Measurements from ENCODE around the gene FBXO15. TPM values are rescaled to one million over a fixed set of nuclear protein-coding genes. Genes with fewer than 3 reads are reported as not detected.

FBXO15 gene
- total RNA-seq, 2 experiments from 2014 or later = 1.4 to 1.6 TPM

DNA sequence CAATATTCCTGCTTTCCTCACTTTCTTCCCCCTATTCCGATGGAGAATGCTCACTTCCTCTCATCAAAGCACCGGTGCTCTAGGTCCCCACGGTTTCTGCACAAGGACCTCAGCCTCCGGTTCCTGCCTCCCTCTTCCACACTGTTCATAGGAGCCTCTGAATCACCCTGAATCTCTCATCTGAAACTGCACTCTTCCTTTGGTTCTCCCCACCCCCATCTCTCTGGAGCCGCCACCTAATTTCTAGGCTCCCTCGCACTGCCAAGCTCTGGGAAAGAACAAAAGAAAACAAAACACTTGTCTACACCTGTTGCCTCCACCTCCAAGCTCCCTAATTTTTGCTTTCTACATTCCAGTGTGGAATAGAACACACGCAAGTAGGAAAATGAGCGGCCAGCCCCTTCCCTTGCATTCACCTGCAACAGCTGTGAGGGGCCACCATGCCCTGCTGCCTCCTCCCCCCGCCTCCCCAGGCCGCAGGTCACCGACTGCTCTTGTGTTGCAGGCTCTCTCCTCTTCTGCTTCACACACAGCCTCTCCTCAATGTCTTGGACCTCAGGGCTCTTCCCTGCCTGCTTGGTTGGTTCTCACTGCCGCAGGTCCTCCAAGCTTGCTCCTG is 9.6 kb downstream of the FBXO15 start:
- no peak overlapping the region for H3K4me3 Mint-ChIP-seq
- H3K36me3 Mint-ChIP-seq (ENCODE audit: low read depth) = no peaks in the 10 kb centered on the region
- peaks cover 39% of the 10 kb centered on the region for H3K4me1 Mint-ChIP-seq
- H3K9me3 Mint-ChIP-seq (ENCODE audit: low read depth) = no peaks in the 10 kb centered on the region
- H3K27ac Mint-ChIP-seq = peak overlapping the region; percentile 52
- ChIA-PET POLR2A (interaction anchor here (1.2 to 1.6 kb wide), 2 partner anchors 11 to 152 kb away, joined by 3 to 6 read pairs; no protein-coding TSS in a partner anchor), CTCF (interaction anchor here (0.7 kb wide), 1 partner anchor 55 kb away, joined by 3 read pairs; no protein-coding TSS in a partner anchor)
- H3K27me3 Mint-ChIP-seq = peaks cover 10% of the 10 kb centered on the region
- ATAC-seq = no peak
- no peak for DNase-seq
- intact Hi-C loops (cut with DNase I, micrococcal nuclease) = loop anchor here in 1 of 2 experiments (5.0 kb wide), 1 partner anchor 96 kb away; no protein-coding TSS in a partner anchor

DNA sequence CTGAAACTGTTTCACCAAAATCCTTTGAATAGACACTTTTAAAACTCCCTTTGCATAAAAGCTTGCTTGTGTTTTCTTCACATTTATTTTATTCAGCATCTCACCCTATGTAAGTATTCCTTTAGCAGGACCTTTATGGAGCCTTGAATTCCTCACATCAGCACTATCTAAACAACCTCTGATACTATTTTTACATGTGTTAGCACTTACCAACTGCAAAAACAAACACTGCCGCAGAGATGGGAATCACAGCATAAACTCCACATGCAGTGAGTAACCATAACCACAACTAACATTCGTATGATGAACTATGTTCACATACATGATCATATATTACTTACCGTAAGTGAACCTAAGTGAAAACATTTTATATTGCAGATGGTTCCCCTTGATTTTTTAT is 15.4 kb downstream of the FBXO15 start:
- ChIA-PET POLR2A (no interaction called here), CTCF (no interaction called here)
- no peak for DNase-seq
- Mint-ChIP-seq H3K36me3 (ENCODE audit: low read depth) (no peaks in the 10 kb centered on the region), H3K27me3 (peaks cover 2% of the 10 kb centered on the region), H3K9me3 (ENCODE audit: low read depth) (no peaks in the 10 kb centered on the region), H3K27ac (no peak overlapping the region), H3K4me1 (peaks cover 2% of the 10 kb centered on the region), H3K4me3 (no peak overlapping the region)
- no peak for ATAC-seq
- intact Hi-C loops (cut with DNase I, micrococcal nuclease) = no loop called here

DNA sequence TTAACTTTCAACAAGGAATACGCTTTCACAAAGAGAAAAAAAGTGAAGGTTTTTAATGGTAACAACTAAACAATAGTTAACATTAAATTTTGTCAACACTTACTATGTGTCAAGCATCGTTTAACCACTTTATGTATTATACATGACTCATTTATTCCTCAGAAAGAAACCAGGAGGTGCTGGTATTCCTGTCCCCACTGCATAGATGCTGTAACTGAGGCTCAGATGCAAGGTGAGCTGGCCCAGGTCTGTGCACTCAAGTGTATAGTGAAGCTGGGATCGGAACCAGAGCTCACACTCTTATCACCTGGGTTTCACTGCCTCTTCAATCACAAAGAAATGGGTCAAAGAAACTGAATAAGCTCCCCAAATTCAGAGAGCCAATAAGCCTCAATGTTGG is 16.5 kb downstream of the FBXO15 start:
- Mint-ChIP-seq H3K4me3 (no peak overlapping the region), H3K27ac (no peak overlapping the region), H3K4me1 (peaks cover 2% of the 10 kb centered on the region), H3K27me3 (no peaks in the 10 kb centered on the region), H3K9me3 (ENCODE audit: low read depth) (no peaks in the 10 kb centered on the region), H3K36me3 (ENCODE audit: low read depth) (no peaks in the 10 kb centered on the region)
- intact Hi-C loops (cut with DNase I, micrococcal nuclease) = no loop called here
- CTCF ChIA-PET = interaction anchor here (1.1 kb wide), 1 partner anchor 9 kb away, joined by 3 read pairs; no protein-coding TSS in a partner anchor
- no peak for DNase-seq
- POLR2A ChIA-PET = no interaction called here
- peak; percentile 60 for ATAC-seq

DNA sequence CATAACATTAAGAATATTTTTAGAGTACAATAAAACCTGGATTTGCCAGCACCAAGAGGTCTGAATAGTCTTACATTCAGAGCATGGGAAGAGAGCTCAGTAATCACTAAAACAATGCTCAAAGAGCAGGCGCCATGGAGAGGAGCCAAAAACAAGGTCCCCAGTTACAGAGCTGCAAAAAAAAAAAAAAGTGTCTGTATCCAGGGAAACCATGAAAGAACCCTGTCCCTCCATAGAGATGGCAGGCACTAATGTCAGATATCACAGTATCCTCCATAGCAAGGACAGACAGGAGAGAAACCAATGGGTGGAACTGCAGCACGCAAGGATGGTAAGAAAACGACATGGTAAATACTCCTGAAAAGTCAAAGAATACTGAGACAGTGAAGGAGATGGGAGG is 19.5 kb downstream of the FBXO15 start:
- DNase-seq (no peak), ATAC-seq (no peak)
- Mint-ChIP-seq H3K27me3 (no peaks in the 10 kb centered on the region), H3K9me3 (ENCODE audit: low read depth) (no peaks in the 10 kb centered on the region), H3K4me1 (peaks cover 2% of the 10 kb centered on the region), H3K4me3 (no peak overlapping the region), H3K36me3 (ENCODE audit: low read depth) (no peaks in the 10 kb centered on the region), H3K27ac (no peak overlapping the region)
- intact Hi-C loops (cut with DNase I, micrococcal nuclease) = no loop called here
- CTCF ChIA-PET = interaction anchor here (1.5 kb wide), 1 partner anchor 46 kb away, joined by 3 read pairs; no protein-coding TSS in a partner anchor
- POLR2A ChIA-PET = no interaction called here

DNA sequence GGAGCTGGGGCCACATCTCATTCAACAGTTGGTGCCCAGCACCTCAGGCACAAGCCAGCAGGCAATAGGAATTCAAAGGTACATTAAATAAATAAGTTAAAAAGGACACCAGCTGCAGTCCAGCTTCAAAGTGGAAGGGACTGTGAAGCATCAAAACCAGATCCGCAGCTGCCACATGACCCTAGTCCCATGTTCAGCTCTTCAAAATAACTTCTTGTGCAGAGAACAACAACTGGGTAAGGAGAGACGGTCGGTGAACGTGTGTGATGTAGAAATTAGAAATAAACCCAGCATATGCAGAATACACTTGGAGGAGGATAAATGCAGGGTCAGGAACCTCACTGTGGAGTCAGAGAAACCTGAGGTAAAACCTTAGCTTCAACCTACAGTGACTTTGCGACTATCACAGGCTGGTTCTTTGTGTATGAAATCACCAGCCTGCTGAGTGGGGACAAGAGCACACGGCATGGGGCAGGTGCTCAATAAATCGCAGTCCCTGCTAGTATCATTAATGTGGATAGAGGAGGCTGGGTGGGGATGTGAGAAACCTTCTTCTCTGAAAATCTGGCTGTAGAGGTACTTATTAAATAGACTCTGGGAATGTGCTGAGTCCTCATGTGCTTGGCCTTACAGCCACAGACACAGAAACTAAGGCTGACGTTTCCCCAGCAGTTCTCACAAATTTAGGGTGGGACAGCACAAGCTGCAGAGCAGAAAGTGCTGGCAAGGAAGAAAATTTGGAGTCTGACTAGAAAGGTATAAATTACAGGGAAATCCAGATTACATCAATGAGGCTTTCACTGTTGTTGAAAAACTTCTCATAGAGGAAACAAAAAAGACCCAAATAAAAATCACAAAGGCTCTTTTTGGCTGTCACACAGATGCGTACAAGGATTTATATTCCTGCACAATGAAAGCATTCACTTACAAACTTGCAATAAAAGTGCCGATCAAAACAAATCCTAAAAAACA is 20.7 kb downstream of the FBXO15 start:
- ChIA-PET CTCF (interaction anchor here (1.5 kb wide), 1 partner anchor 45 kb away, joined by 3 read pairs; no protein-coding TSS in a partner anchor), POLR2A (no interaction called here)
- Mint-ChIP-seq H3K4me1 (peaks cover 2% of the 10 kb centered on the region), H3K27me3 (no peaks in the 10 kb centered on the region), H3K4me3 (no peak overlapping the region), H3K27ac (no peak overlapping the region), H3K36me3 (ENCODE audit: low read depth) (no peaks in the 10 kb centered on the region), H3K9me3 (ENCODE audit: low read depth) (no peaks in the 10 kb centered on the region)
- intact Hi-C loops (cut with DNase I, micrococcal nuclease) = no loop called here
- DNase-seq (no peak), ATAC-seq (no peak)

DNA sequence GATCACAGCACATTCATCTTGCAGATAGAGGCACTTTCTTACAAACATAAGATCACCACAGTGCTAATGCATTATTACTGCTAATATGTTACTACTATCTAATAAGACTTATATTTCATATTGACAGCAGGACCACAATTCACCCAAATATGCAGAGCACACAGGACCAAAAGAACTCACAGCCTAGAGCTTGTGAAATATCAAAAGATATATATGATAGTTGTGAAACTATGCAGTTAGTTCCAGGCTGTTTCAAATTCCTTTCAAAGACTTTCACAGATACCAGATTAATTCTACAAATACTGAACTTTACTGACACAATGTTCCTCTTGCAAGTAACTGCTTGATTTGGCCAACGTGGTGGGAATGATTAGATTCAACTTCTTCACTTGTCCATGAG is 23.0 kb downstream of the FBXO15 start:
- ChIA-PET POLR2A (no interaction called here), CTCF (no interaction called here)
- Mint-ChIP-seq H3K4me1 (peaks cover 11% of the 10 kb centered on the region), H3K4me3 (no peak overlapping the region), H3K27me3 (no peaks in the 10 kb centered on the region), H3K27ac (no peak overlapping the region), H3K9me3 (ENCODE audit: low read depth) (no peaks in the 10 kb centered on the region), H3K36me3 (ENCODE audit: low read depth) (no peaks in the 10 kb centered on the region)
- ATAC-seq (no peak), DNase-seq (no peak)
- intact Hi-C loops (cut with DNase I, micrococcal nuclease) = no loop called here

DNA sequence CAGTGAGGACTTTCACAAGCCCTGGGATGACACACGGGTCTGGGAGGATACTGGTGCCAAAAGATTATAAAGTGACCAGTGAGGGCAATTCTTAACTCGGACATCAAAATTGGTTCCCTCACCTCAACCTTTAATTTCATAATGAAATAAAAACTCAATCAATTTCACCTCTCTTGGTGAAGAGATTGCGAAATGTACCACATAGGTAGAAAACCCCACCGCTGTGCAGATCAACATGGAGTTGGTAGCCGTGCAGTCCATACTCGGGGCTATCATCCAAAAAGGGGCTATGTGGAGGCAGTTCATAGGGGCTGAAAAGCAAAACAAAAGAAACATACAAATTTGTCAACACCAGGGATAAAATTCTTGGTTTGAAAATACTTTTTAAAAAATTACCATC is 24.4 kb downstream of the FBXO15 start:
- intact Hi-C loops (cut with DNase I, micrococcal nuclease) = no loop called here
- no peaks in the 10 kb centered on the region for H3K27me3 Mint-ChIP-seq
- peaks cover 11% of the 10 kb centered on the region for H3K4me1 Mint-ChIP-seq
- H3K27ac Mint-ChIP-seq = no peak overlapping the region
- H3K36me3 Mint-ChIP-seq (ENCODE audit: low read depth) = no peaks in the 10 kb centered on the region
- H3K4me3 Mint-ChIP-seq = no peak overlapping the region
- ChIA-PET POLR2A (no interaction called here), CTCF (no interaction called here)
- DNase-seq (no peak), ATAC-seq (no peak)
- no peaks in the 10 kb centered on the region for H3K9me3 Mint-ChIP-seq (ENCODE audit: low read depth)

DNA sequence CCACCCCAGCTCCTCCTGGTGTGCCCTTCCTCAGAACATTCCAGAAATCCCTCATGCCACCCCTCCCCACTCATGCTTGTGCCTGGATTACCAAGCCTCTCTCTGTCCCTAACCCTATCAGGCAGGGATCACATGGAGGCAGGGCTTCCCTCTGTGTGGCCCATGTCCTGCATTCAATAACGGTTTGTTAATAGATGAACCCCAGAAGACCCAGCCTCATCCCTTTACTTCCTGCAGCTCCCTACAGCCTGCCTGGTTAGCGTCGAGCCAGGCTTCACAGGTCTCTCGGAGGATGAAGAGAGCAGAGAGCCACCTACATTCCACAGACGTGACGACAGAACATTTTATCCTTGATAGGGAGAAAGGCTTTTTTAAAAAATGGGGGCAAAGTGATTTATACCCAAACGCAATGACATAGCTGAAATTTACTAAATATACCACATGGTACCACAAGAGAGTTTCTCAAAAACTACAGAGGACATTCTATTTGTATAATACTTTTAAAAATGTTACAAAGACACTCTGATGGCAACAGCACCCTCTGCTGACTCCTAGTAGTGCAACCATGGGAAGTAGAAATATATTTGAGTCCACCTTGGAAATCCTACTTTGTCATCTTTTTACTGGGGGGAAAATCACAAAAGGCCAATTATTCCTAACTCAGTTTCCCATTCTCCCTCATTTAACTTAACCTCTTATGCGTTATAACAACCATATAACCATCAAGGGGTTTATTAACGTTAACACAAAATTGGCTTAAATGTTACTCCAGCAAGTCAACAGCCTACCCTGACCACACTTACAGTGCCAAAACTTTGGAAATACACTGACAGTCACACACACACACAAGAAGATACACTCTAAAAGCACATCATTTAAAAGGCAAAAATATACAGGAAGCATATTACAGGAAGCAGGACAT is 30.7 kb downstream of the FBXO15 start:
- CTCF ChIA-PET = interaction anchor here (1.6 kb wide), 2 partner anchors 34 to 241 kb away, joined by 3 to 6 read pairs; no protein-coding TSS in a partner anchor
- ATAC-seq (peak; percentile 70), DNase-seq (peak; percentile 55)
- H3K4me3 Mint-ChIP-seq = no peak overlapping the region
- H3K27ac Mint-ChIP-seq = no peak overlapping the region
- H3K4me1 Mint-ChIP-seq = peaks cover 11% of the 10 kb centered on the region
- intact Hi-C loops (cut with DNase I, micrococcal nuclease) = loop anchor here (1.0 to 5.0 kb wide), 3 partner anchors 35 to 1355 kb away; no protein-coding TSS in a partner anchor
- POLR2A ChIA-PET = no interaction called here
- H3K27me3 Mint-ChIP-seq = no peaks in the 10 kb centered on the region
- peaks cover 4% of the 10 kb centered on the region for H3K9me3 Mint-ChIP-seq (ENCODE audit: low read depth)
- no peaks in the 10 kb centered on the region for H3K36me3 Mint-ChIP-seq (ENCODE audit: low read depth)

DNA sequence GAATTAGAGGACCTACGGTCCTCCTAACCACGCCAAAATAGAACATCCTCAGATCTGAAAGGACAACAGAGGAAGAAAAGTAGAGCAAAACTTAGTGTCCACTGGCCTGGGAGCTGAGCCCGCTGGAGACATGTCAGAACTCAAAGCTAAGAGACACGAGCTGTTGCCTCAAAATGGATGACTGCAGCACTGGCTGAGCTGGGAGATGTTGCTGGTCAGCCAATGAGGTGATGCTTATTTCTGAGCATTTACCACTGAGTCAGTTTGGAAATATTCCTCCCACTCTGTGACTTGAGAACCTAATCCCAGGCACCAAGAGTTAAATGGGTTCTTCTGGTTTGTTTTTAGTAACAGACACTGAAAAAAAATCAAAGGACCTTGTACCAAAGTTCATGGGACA is 32.6 kb downstream of the FBXO15 start:
- no peak for ATAC-seq

DNA sequence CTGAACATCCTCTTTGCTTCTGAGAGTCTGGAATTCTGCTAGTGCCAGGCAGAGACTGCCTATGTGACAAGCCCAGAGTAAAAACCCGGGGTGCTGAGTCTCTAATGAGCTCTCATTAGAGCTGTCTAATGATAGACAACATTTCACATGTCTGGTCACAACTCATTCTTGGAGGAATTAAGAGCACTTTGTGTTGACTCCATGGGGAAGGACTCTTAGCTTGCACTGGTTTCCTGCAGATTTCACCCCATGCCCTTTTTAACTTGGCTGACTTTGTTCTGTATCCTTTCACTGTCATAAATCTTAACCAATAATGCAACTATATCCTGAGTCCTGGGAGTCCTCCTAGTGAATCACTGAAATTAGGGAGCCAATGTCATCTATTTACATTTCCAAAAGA is 33.5 kb downstream of the FBXO15 start:
- intact Hi-C loops (cut with DNase I, micrococcal nuclease) = no loop called here
- ATAC-seq = no peak

More for the DNA sequence above, 32.6 kb downstream of the FBXO15 start:
- Mint-ChIP-seq H3K27me3 (no peaks in the 10 kb centered on the region), H3K36me3 (ENCODE audit: low read depth) (no peaks in the 10 kb centered on the region), H3K4me3 (no peak overlapping the region), H3K4me1 (no peaks in the 10 kb centered on the region), H3K9me3 (ENCODE audit: low read depth) (peaks cover 4% of the 10 kb centered on the region), H3K27ac (no peak overlapping the region)
- ChIA-PET CTCF (interaction anchor here (2.2 kb wide), 1 partner anchor 32 kb away, joined by 8 read pairs; no protein-coding TSS in a partner anchor), POLR2A (no interaction called here)
- intact Hi-C loops (cut with DNase I, micrococcal nuclease) = loop anchor here in 1 of 2 experiments (5.0 kb wide), 1 partner anchor 1353 kb away; no protein-coding TSS in a partner anchor
- no peak for DNase-seq

DNA sequence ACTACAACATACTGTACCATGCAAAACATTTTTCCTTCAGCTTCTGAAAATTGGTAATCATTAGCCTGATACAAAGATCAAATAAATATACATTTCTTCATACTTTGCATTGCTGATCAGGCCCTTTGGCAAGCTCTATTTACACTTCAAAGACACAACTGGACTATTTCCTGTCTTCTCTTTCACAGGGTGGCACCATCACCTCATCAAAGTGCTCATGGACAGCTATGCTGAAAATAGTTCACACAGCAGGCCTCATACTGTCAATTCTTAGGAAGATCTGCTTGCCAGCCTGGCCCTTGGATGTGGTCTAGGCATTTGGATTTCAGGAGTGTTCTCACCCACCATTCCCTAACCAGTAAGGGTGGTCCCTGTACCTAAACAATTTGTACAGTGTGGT is 33.9 kb downstream of the FBXO15 start:
- ChIA-PET POLR2A (no interaction called here), CTCF (interaction anchor here (2.2 kb wide), 1 partner anchor 31 kb away, joined by 8 read pairs; no protein-coding TSS in a partner anchor)
- Mint-ChIP-seq H3K27ac (no peak overlapping the region), H3K4me1 (no peaks in the 10 kb centered on the region), H3K4me3 (no peak overlapping the region), H3K27me3 (no peaks in the 10 kb centered on the region), H3K36me3 (ENCODE audit: low read depth) (no peaks in the 10 kb centered on the region), H3K9me3 (ENCODE audit: low read depth) (peaks cover 8% of the 10 kb centered on the region)
- ATAC-seq (no peak), DNase-seq (no peak)
- intact Hi-C loops (cut with DNase I, micrococcal nuclease) = no loop called here

More for the DNA sequence above, 33.5 kb downstream of the FBXO15 start:
- no peak for DNase-seq
- Mint-ChIP-seq H3K27me3 (no peaks in the 10 kb centered on the region), H3K4me3 (no peak overlapping the region), H3K4me1 (no peaks in the 10 kb centered on the region), H3K9me3 (ENCODE audit: low read depth) (peaks cover 6% of the 10 kb centered on the region), H3K27ac (no peak overlapping the region), H3K36me3 (ENCODE audit: low read depth) (no peaks in the 10 kb centered on the region)
- ChIA-PET CTCF (interaction anchor here (0.6 to 2.2 kb wide), 2 partner anchors 32 to 68 kb away, joined by 3 to 8 read pairs; no protein-coding TSS in a partner anchor), POLR2A (no interaction called here)
